GM21526 (cell line): ENCODE results near the gene PTPRK.

Source experiments
- ATAC-seq: cut with Tn5 transposase; IDR thresholded peaks from one replicate; pipeline ENCODE4 v1.9.1; 2021; ENCODE audit warnings: moderate library complexity; ENCODE audit not compliant: unreplicated experiment, low FRiP score

PTPRK gene

DNA sequence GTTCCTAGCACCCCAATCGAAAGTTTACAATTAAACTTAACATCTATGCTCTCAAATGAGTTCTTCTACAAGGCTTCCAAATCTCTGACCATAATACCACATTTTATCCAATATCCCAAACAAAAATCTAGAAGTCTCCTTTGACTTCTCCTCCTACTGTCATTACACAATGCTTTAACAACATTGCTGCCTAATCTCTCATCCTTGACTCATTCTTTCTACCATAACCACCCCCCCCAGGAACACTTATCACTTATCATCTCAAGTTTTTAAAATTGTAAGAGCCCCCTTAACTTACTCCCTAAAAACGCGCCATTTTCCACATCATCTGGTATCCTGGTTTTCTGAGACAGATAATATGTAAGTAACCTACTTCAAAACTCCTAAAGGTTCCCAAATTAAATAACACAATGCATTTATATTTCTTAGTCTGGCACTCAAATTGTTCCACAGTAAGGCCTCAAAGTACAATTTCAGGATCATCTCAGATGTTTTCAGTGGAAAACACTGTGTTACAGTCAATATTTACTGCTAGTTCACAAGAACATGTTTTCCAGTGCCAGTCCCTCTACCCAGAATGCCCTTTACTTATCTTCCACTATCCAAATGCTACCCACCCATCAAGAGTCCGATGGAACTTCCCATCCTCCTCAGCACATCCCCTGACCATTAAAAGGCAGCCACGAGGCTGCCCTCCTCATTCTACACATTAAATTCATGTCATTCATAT, 311.4 kb downstream of the PTPRK start:
- no peak for ATAC-seq

- no peak for ATAC-seq
Measured at GRCh38 chr6:128208078-128208477, 312.3 kb downstream of the PTPRK start.

GRCh38 chr6:128206610-128207426, 313.6 kb downstream of the PTPRK start:
- ATAC-seq, result no peak

DNA sequence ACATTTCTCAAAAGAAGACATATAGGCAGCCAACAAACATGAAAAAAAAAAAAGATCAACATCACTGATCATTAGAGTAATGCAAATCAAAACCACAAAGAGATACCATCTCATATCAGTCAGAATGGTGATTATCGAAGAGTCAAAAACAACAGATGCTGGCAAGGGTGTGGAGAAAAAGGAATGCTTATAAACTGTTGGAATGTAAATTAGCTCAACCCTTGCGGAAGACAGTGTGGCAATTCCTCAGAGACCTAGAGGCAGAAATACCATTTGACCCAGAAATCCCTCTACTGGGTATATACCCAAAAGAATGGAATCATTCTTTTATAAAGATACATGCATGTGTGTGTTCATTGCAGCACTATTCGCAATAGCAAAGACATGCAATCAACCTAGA, 315.8 kb downstream of the PTPRK start:
- no peak for ATAC-seq

DNA sequence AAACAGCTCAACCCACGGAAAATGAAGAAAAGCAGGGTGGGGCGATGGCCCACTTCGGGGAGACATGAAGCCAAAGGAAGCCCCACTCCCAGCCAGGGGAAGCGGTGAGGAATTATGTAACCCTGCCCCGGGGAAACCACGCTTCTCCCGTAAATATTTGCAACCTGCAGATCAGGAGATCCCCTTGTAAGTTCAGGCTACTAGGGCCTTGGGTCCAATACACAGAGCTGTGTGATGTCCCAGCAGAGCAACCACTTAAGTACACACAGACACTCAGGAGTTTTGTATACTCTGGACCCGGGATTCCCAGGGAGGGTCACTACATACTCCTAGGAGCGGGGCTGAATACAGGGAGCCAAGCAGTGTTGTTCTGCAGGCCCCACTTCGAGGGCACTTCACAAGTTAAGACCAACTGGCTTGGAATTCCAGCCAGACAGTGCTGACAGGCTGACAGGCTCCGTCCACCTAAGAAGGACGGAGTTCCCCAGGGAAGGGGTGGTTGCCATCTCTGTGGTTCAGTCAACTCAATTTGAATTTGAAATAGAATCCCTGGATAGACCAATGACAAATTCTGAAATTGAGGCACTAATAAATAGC, 318.1 kb downstream of the PTPRK start:
- ATAC-seq, result no peak

DNA sequence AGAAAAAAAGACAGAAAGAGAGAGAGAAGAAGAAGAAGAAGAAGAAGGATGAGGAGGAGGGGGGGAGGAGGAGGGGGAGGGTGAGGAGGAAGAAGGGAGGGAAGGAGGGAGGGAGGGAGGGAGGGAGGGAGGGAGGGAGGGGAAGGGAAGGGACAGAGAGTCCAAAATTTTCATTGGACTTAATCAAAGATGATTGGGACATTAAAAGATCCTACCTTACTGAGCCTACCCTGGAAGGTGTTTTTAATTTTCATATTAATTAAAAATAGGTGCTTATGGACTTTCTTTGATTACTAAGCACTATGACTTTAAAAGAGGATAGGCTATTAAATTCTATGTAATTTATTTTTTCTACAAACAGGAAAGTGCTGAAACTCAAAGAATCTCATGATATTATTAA, 319.6 kb downstream of the PTPRK start:
- no peak for ATAC-seq

- ATAC-seq, result no peak
Measured at GRCh38 chr6:128199461-128199860, 320.9 kb downstream of the PTPRK start.

DNA sequence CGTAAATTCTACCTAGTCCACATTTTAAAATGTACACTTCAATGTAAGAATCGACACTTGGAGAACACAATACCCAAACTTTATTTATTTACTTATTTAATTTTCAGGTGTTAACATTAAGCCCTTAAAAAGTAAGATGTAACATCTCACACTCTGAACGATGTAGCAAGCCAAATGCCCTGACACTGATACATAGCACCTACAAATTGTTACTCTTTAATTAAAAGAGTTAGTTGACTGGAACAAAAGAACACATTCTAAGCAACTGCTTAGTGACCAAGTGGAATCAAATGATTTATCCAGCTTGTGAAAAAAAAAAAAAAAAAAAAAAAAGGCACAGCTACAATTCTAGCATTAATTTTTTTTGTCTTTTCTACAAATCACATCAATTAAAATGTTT, 327.4 kb downstream of the PTPRK start:
- ATAC-seq, result no peak

DNA sequence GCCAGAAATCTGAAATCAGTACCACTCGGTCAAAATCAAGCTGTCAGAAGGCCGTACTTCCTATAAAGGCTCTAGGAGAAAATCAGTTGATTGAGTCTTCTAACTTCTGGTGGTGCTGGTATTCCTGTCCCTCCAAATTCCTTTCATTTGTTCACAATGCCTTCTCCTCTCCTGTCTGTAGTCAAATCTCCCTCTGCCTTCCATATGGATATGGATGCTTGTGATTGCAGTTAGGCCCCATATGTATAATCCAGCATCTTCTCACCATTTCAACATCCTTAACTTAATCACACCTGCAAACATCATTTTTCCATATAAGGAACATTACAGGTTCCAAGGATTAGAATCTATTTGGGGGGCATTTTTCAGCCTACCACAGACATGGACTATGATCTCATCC, 331.7 kb downstream of the PTPRK start:
- no peak for ATAC-seq

DNA sequence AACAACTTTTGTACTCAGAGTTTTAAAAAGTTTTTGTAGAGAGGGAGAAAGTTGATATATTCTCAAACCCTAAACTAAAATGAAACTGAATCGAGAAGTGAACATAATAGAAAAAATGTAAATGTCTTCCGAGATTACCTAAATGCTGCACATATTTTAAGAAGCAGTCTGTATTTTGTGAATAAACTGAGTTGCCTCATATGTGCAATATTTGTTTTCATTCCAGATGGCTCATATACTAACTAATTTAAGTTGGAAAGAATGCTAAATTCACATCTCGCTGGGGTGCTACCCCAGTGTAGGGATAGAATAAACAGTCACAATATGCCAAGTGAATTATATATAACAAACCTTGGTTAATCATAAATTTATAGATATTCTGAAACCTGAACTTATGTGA, 333.7 kb downstream of the PTPRK start:
- ATAC-seq, result no peak

DNA sequence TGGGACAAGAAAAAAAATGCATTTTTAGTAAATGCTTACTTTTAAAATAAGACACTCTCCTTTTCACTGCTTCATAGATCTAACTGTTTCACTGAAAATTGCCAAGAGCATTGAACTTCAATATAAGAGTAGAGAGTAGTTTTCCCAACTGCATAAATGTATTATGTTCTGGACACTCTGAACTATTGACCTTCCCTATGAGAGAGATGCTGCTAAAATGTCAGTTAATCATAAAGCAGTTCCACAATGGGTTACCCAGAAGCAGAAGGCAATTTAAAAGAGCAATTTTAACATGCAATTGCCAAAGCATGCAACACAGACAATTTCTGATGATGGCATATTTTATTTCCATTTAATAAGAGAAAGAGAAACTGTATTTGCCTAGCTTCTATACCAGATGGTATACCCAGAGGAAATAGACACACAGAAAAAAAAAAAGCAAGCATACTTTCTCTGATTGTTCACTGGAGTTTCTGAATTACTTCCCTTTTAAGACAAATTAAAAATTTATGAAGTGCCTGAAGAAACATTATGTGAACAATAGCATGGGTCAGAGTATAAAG, 340.4 kb downstream of the PTPRK start:
- no peak for ATAC-seq

- no peak for ATAC-seq
Measured at GRCh38 chr6:128174724-128175123, 345.7 kb downstream of the PTPRK start.

DNA sequence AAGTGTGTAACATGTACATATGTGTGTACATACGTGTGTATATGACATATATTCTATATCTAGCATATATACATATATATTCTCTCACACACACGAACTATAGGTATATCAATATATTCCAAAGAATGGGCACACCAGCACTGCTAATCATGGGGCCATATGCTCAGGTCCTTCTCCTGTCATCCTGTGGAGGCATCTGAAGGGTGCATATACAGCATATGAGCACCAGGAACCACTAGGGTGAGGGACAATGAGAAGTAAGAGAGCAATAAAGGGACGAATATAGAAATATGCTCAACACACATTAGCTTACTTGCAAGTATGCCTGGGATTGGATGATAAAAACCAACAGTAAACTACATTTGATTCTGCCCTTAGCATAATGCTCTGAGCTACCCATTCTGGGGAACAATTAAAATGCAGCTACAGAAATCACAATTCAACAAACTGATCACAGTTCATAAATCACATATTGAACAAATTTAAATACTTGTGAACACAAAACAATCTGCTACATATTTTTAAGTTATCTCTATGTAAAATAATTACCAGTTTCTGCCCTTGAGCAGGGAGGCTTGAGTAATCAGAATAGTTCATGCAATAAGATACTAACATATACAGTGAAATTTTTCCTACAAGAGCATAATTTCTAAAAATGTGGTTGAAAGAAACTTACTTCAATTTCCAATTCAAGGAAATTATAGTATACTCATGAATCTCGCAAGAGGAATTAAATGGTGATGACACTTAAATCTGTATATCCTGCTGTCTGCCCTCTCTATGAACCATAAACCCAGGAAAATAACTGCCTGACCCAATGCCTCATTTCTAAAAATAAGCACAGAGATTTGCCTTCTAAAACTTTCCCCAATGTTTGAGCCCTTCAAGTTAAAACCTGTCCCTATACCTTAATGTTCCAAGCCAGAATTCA, 347.4 kb downstream of the PTPRK start:
- ATAC-seq, result no peak

- ATAC-seq, result no peak
Measured at GRCh38 chr6:128172081-128172480, 348.3 kb downstream of the PTPRK start.

DNA sequence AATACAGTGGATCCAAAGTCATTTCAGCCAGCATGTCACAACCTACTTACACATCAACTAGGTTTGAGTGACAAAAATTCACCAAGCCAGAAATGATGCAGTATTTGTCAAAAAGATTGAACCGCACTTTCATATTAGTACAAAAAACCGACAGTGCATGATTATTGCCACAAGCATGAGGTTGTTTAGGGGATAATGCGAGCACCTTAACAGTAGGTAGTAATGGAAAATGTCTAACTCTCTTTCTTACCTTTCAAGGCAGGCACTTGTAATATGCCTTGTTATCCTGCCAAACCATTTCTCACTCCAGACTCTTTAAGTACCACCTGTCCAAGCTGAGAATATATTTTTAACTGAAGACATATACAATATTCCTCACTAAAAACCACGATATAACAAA, 349.2 kb downstream of the PTPRK start:
- no peak for ATAC-seq

- no peak for ATAC-seq
Measured at GRCh38 chr6:128168244-128168643, 352.2 kb downstream of the PTPRK start.

- ATAC-seq, result no peak
Measured at GRCh38 chr6:128167552-128167951, 352.8 kb downstream of the PTPRK start.

DNA sequence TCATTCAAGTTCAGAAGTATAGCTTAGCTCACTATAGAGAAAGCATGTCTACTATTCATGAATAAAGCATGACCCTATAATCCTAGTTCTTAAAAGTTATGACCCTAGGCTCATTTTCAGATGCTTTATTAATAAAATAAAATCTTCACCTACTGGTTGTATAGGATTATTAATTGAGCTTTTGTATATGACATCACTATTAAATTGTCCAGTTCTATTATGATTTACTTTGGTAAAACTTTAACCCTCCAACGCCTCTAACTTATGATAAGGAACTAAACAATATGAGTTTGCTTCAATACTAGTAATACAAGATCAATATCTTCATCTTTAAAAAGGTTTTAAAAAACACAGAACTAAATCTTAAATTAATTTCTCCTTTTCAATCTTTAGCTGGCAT, 356.1 kb downstream of the PTPRK start:
- ATAC-seq, result no peak

- no peak for ATAC-seq
Measured at GRCh38 chr6:128162423-128162822, 358.0 kb downstream of the PTPRK start.

DNA sequence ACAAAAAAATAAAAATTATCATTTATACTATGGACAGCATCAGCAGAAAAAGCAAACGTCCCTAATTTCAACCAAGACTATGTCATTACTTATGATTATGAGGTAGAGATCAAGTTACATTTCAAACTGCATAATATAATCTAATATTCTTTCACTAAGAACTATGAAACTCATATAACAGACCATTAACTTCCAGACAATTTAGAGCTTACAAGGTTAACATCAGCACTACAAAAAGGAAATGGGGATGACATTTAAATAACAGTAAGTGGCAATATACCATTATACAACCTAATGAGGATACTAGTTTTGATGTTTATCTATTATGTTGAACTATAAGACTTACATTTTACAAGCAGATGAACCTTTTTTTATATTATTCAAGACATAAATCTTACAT, 358.6 kb downstream of the PTPRK start:
- no peak for ATAC-seq
